H1 (cell line): ENCODE data around the gene MYO1A. TPM values are rescaled to one million over a fixed set of nuclear protein-coding genes. Genes with fewer than 3 reads are reported as not detected.
"Not testable (repeated sequence)": the region's sequence is repeated elsewhere in the genome, so short reads cannot be mapped to it uniquely, and the experiment has no call there.

ENCODE experiments used
- CTCF ChIA-PET: fragments of 300-600 bp; sonication (Branson Sonifier 250); formaldehyde crosslinking; loops from one replicate; lab custom pipeline; 2021; ENCODE audit not compliant: partially characterized antibody; lab: Charles Lee
- POLR2A ChIA-PET: fragments of 300-600 bp; sonication (Branson Sonifier 250); formaldehyde crosslinking; loops from one replicate; lab custom pipeline; 2021; ENCODE audit warnings: inconsistent platforms; ENCODE audit not compliant: partially characterized antibody; lab: Charles Lee
- DNase-seq, 2 experiments: peaks; one replicate each; pipeline versions ENCODE4 v3.0.0 to v3.0.0-alpha.2; 2010 to 2022; ENCODE audit warnings: low spot score in 2 of 2, low read depth in 1 of 2, mixed read lengths in 1 of 2
- FAIRE-seq: peaks from 2 replicates; lab custom pipeline; 2011; peaks lifted over from hg19 to GRCh38; lab: Jason Lieb, UNC
- H2AFZ ChIP-seq: 2 replicates; pipeline ENCODE4 v1.8.1; 2012; ENCODE audit warnings: low read length, inconsistent platforms
- H2AK5ac ChIP-seq: 2 replicates; pipeline ENCODE4 v1.6.1; 2013; ENCODE audit warnings: low read depth, low read length
- H2BK120ac ChIP-seq: replicated peaks from 2 replicates; pipeline ENCODE3; 2013; ENCODE audit warnings: low read depth, low read length, inconsistent platforms
- H2BK12ac ChIP-seq: 2 replicates; pipeline ENCODE4 v1.6.1; 2013; ENCODE audit warnings: low read depth, low read length
- H2BK15ac ChIP-seq: 2 replicates; pipeline ENCODE4 v1.6.1; 2013; ENCODE audit warnings: low read length
- H2BK20ac ChIP-seq: 2 replicates; pipeline ENCODE4 v1.6.1; 2013; ENCODE audit warnings: low read length
- H2BK5ac ChIP-seq: 2 replicates; pipeline ENCODE4 v1.6.1; 2013; ENCODE audit warnings: low read depth, low read length
- H3K14ac ChIP-seq: 2 replicates; pipeline ENCODE4 v1.6.1; 2013; ENCODE audit warnings: inconsistent platforms; ENCODE audit not compliant: insufficient read length
- H3K18ac ChIP-seq: 2 replicates; pipeline ENCODE4 v1.6.1; 2013; ENCODE audit warnings: low read length; ENCODE audit errors: extremely low read depth
- H3K23ac ChIP-seq: 2 replicates; pipeline ENCODE4 v1.6.1; 2013; ENCODE audit warnings: inconsistent platforms; ENCODE audit not compliant: insufficient read length
- H3K23me2 ChIP-seq: 2 replicates; pipeline ENCODE4 v1.6.1; 2013; ENCODE audit warnings: low read depth, low read length
- H3K27ac ChIP-seq: 2 replicates; pipeline ENCODE4 v1.6.1; 2011; ENCODE audit warnings: low read depth, low read length, inconsistent platforms
- H3K27me3 ChIP-seq, 4 experiments: replicated peaks in 1 of 4; 1 replicate in 1 of 4; 2 replicates in 3 of 4; pipeline versions ENCODE4 v1.6.1 to v1.8.1; 2011 to 2013; ENCODE audit warnings: low read length in 3 of 4, mild to moderate bottlenecking in 3 of 4, inconsistent platforms in 2 of 4, mixed read lengths in 2 of 4, moderate library complexity in 1 of 4; ENCODE audit not compliant: control insufficient read depth in 3 of 4, insufficient read depth in 3 of 4; ENCODE audit errors: extremely low read depth in 1 of 4
- H3K36me3 ChIP-seq, 4 experiments: 2 replicates each; pipeline versions ENCODE4 v1.6.1 to v1.8.1; 2011 to 2013; ENCODE audit warnings: mild to moderate bottlenecking in 4 of 4, low read length in 3 of 4, moderate library complexity in 2 of 4, control low read depth in 1 of 4, inconsistent platforms in 1 of 4; ENCODE audit not compliant: insufficient read depth in 4 of 4, control insufficient read depth in 2 of 4
- H3K4ac ChIP-seq: replicated peaks from 2 replicates; pipeline ENCODE3; 2013; ENCODE audit warnings: low read length, low read depth, mixed read lengths, inconsistent platforms; ENCODE audit not compliant: insufficient read length
- H3K4me1 ChIP-seq, 4 experiments: replicated peaks in 1 of 4; 1 replicate in 1 of 4; 2 replicates in 3 of 4; pipeline versions ENCODE4 v1.6.1 to v1.8.1; 2011 to 2013; ENCODE audit warnings: low read length in 3 of 4, inconsistent platforms in 2 of 4, mixed read lengths in 1 of 4; ENCODE audit not compliant: insufficient read depth in 4 of 4, control insufficient read depth in 3 of 4
- H3K4me2 ChIP-seq, 2 experiments: 2 replicates each; pipeline versions ENCODE4 v1.6.1 to v1.8.1; 2011 to 2013; ENCODE audit warnings: low read depth in 2 of 2, low read length in 2 of 2, control low read depth in 1 of 2, inconsistent platforms in 1 of 2, mild to moderate bottlenecking in 1 of 2; ENCODE audit not compliant: insufficient read depth in 1 of 2
- H3K4me3 ChIP-seq, 4 experiments: fragments of 200-600, 300-600 bp in 1 of 4; sonication (generic), shearing (Covaris generic), sonication (Bioruptor Twin) in 1 of 4; 2 replicates each; pipeline versions ENCODE4 v1.5.1 to v1.8.1; 2011 to 2016; ENCODE audit warnings: low read length in 4 of 4, low read depth in 3 of 4, control low read depth in 2 of 4, inconsistent platforms in 2 of 4, mild to moderate bottlenecking in 2 of 4, mixed read lengths in 1 of 4, moderate library complexity in 1 of 4; ENCODE audit not compliant: insufficient read depth in 2 of 4; ENCODE audit errors: extremely low read depth in 1 of 4
- H3K56ac ChIP-seq: replicated peaks from 2 replicates; pipeline ENCODE3; 2013; ENCODE audit warnings: low read depth, mild to moderate bottlenecking, mixed read lengths, low read length, inconsistent platforms; ENCODE audit not compliant: insufficient read length
- H3K79me1 ChIP-seq: 2 replicates; pipeline ENCODE4 v1.6.1; 2013; ENCODE audit warnings: low read depth, low read length, control low read depth
- H3K79me2 ChIP-seq, 2 experiments: 2 replicates each; pipeline versions ENCODE4 v1.6.1 to v1.8.1; 2012 to 2013; ENCODE audit warnings: low read length in 2 of 2, mild to moderate bottlenecking in 2 of 2, inconsistent platforms in 1 of 2; ENCODE audit not compliant: insufficient read depth in 2 of 2, control insufficient read depth in 1 of 2
- H3K9ac ChIP-seq, 4 experiments: replicated peaks in 1 of 4; 1 replicate in 1 of 4; 2 replicates in 3 of 4; pipeline versions ENCODE4 v1.6.1 to v1.8.1; 2011 to 2013; ENCODE audit warnings: low read depth in 3 of 4, low read length in 3 of 4, control low read depth in 2 of 4, mild to moderate bottlenecking in 2 of 4, moderate library complexity in 2 of 4, inconsistent platforms in 1 of 4; ENCODE audit errors: extremely low read depth in 1 of 4
- H3K9me3 ChIP-seq, 2 experiments: 2 replicates each; pipeline versions ENCODE4 v1.6.1 to v1.8.1; 2012 to 2013; ENCODE audit warnings: mild to moderate bottlenecking in 2 of 2, moderate library complexity in 2 of 2, control low read depth in 1 of 2, inconsistent platforms in 1 of 2, low read depth in 1 of 2, low read length in 1 of 2, mixed read lengths in 1 of 2; ENCODE audit not compliant: insufficient read depth in 2 of 2
- H4K20me1 ChIP-seq, 2 experiments: replicated peaks in 1 of 2; 2 replicates each; pipeline versions ENCODE3 to v1.8.1; 2011 to 2013; ENCODE audit warnings: inconsistent platforms in 2 of 2, low read length in 2 of 2, mild to moderate bottlenecking in 1 of 2; ENCODE audit not compliant: insufficient read depth in 2 of 2, control insufficient read depth in 1 of 2
- H4K5ac ChIP-seq: 2 replicates; pipeline ENCODE4 v1.6.1; 2013; ENCODE audit warnings: low read length, low read depth, mixed read lengths, inconsistent platforms; ENCODE audit not compliant: insufficient read length
- H4K8ac ChIP-seq: 2 replicates; pipeline ENCODE4 v1.8.0; 2013; ENCODE audit warnings: mild to moderate bottlenecking, moderate library complexity, low read length, inconsistent platforms; ENCODE audit not compliant: insufficient read depth; ENCODE audit errors: extremely low read depth
- H4K91ac ChIP-seq: replicated peaks from 2 replicates; pipeline ENCODE3; 2013; ENCODE audit warnings: low read length, mixed read lengths, inconsistent platforms; ENCODE audit not compliant: insufficient read length
- CTCF ChIP-seq, 3 experiments: IDR thresholded peaks; 1 replicate in 2 of 3; 2 replicates in 1 of 3; pipeline versions ENCODE4 v1.5.1 to v1.6.1; 2011; ENCODE audit warnings: low read length in 3 of 3, mild to moderate bottlenecking in 3 of 3, inconsistent platforms in 2 of 3, low read depth in 1 of 3, moderate library complexity in 1 of 3; ENCODE audit not compliant: insufficient read depth in 1 of 3; ENCODE audit errors: control extremely low read depth in 1 of 3
- WGBS, 2 experiments: shearing (Covaris generic) in 1 of 2; methylation state at CpG; one replicate each; pipeline versions ENCODE4 v1.1.6 to v1.1.7; 2013 to 2015; ENCODE audit warnings: low lambda C conversion rate in 2 of 2, mixed read lengths in 2 of 2, inconsistent platforms in 1 of 2, low coverage in 1 of 2, missing lambda C conversion rate in 1 of 2; ENCODE audit not compliant: insufficient replicate concordance in 2 of 2, insufficient coverage in 1 of 2, insufficient read length in 1 of 2; ENCODE audit errors: extremely low coverage in 1 of 2, missing lambda C conversion rate in 1 of 2; 5-methylcytosine and 5-hydroxymethylcytosine counted together
- polyA plus RNA-seq, 7 experiments: library from polyadenylated mRNA; depleted of rRNA in 3 of 7; stranded (reverse) in 5 of 7; unstranded in 2 of 7; fragments of >200 nt in 5 of 7; fragments of 200-250 nt in 2 of 7; gene quantifications; 1 replicate in 5 of 7; 2 replicates in 1 of 7; 4 replicates in 1 of 7; pipeline versions ENCODE4 v1.2.1 to v1.2.3, GENCODE V29; 2011 to 2013; ENCODE audit warnings: missing spikeins in 2 of 7, mixed read lengths in 2 of 7
- total RNA-seq: library from RNA; stranded (reverse); fragmentation: NEBNext Ultra II Directional; extraction: Animal tissue kit (Norgen Biotek cat#: 25700); gene quantifications from 2 replicates; pipeline ENCODE4 v1.2.1, GENCODE V29; 2021

MYO1A gene
- total and polyA plus RNA-seq, 2 of the 8 experiments (the other 6 are each of a cell fraction or from before 2014, with no cell fraction given) = 0.54 to 0.77 TPM

- TF ChIP-seq CTCF (IDR thresholded peaks at IDR 0.05; ENCODE audit: control extremely low read depth in 1 of 3, insufficient read depth in 1 of 3, low read depth in 1 of 3, low read length in 3 of 3) = no peak
These were observed 28.8 kb upstream of the MYO1A start, which contains the start of gene NEMP1 (continued) for GRCh38 chr12:57078519-57079404.

- not testable (repeated sequence) for H3K4me2 ChIP-seq, H3K23ac ChIP-seq, H2BK5ac ChIP-seq, H2AK5ac ChIP-seq, H3K27me3 ChIP-seq, H2AFZ ChIP-seq, H3K27ac ChIP-seq, H3K4ac ChIP-seq, H3K9ac ChIP-seq, H3K56ac ChIP-seq, DNase-seq, H3K14ac ChIP-seq, H2BK20ac ChIP-seq, H4K5ac ChIP-seq, H3K23me2 ChIP-seq, H3K4me3 ChIP-seq, H2BK12ac ChIP-seq, H3K9me3 ChIP-seq, H3K4me1 ChIP-seq, H2BK120ac ChIP-seq, FAIRE-seq, H4K20me1 ChIP-seq, H3K18ac ChIP-seq, H4K8ac ChIP-seq, H4K91ac ChIP-seq, H3K79me1 ChIP-seq, H2BK15ac ChIP-seq
- 94% methylated on average over 5 of the region's 6 CpGs; no CpG with 5 or more reads in 1 of the 2 experiments for WGBS, 2 experiments
- CTCF ChIA-PET = interaction anchor here (1.2 to 7.7 kb wide), 11 partner anchors 9 to 77 kb away, joined by 3 to 225 read pairs (median 6); partner anchors contain the start of genes NAB2 and STAT6
- H3K36me3 ChIP-seq = peaks cover 11 to 35% (median 24%) of the 10 kb centered on the region in 4 experiments; a peak in 7 of 8 replicates
- POLR2A ChIA-PET = interaction anchor here (0.6 to 10.9 kb wide), 5 partner anchors 9 to 55 kb away, joined by 3 to 127 read pairs (median 3); partner anchors contain the start of genes LRP1 and NAB2
- peaks cover 0 to 20% of the 10 kb centered on the region in 2 experiments; a peak in 2 of 4 replicates for H3K79me2 ChIP-seq
These were observed 23.9 kb upstream of the MYO1A start for GRCh38 chr12:57073566-57074450.
